CD4-positive, alpha-beta T cell treated with Interleukin-6 for 4 hours (primary cell): ENCODE measurements around the gene UBE2O.

Source experiments
- DNase-seq: peaks from one replicate; pipeline ENCODE4 v3.0.0-alpha.2; 2020; ENCODE audit warnings: mixed read lengths

UBE2O gene

DNA sequence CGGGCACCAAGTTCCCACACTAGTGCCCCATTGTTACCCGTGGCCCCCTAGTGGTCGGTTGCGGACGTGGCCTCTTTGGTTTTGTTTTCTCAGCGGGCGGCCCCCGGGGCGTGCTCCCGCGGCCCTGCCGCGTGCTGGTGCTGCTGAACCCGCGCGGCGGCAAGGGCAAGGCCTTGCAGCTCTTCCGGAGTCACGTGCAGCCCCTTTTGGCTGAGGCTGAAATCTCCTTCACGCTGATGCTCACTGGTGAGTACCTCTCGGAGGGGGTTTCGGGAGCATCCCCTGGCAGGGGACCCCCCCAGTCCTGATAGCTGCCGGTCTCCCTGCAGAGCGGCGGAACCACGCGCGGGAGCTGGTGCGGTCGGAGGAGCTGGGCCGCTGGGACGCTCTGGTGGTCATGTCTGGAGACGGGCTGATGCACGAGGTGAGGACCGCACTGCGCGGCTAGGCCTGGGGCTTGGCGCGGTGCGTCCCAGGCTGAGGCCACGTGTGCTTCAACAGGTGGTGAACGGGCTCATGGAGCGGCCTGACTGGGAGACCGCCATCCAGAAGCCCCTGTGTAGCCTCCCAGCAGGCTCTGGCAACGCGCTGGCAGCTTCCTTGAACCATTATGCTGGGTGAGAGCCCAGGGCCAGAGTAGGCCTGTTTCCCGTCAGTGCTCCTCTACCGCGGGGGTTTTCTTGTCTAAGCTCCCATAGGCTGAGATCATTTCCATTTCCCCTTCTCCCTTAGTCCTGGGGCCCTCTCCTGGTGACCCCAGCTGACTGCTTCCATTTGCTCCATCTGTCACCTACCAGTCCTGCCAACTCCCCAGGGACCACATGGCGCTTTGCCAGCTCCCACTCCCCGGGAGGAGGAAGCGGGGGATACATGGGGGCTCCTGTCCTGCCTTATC lies 66.8 kb downstream of the UBE2O start:
- peak; percentile 88 for DNase-seq

DNA sequence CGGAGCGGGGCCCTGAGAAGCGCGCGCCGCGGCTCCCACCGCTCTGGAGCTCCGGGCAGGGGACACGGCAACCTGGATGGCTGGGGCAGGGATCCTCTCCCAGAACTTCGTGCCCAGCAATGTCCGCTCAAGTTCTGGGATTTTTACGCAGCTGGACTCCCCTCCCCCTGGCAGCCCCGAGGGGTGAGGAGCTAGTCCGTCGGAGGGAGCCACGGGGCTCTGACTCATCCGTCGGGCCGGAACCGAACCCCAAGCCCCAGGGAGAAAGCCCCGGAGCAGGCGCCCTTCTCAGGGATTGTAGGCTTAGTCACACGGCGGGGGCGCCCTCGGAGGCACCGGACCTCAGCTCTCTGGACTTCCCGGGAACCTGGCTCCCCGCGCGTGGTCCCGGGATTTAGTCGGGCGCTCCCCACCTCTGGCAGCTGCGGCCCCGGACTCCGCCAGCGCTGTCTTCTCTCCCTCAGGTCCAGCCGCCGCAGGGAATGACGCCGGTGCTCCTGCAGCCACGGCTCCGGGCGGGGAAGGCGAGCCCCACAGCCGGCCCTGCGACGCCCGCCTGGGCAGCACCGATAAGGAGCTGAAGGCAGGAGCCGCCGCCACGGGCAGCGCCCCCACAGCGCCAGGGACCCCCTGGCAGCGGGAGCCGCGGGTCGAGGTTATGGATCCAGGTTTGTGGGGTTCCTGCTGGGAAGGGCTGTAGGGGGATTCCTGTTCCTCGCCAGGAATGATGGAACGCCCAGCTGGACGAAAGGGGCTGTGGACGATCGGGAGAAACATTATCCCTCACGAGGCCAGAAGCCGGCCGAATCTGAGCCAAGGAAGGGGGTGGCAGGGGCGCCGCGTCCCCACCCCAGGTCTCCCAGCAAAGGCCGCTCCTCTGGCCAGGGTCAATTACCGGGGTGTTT lies 67.7 kb downstream of the UBE2O start:
- DNase-seq, result peak; percentile 52

DNA sequence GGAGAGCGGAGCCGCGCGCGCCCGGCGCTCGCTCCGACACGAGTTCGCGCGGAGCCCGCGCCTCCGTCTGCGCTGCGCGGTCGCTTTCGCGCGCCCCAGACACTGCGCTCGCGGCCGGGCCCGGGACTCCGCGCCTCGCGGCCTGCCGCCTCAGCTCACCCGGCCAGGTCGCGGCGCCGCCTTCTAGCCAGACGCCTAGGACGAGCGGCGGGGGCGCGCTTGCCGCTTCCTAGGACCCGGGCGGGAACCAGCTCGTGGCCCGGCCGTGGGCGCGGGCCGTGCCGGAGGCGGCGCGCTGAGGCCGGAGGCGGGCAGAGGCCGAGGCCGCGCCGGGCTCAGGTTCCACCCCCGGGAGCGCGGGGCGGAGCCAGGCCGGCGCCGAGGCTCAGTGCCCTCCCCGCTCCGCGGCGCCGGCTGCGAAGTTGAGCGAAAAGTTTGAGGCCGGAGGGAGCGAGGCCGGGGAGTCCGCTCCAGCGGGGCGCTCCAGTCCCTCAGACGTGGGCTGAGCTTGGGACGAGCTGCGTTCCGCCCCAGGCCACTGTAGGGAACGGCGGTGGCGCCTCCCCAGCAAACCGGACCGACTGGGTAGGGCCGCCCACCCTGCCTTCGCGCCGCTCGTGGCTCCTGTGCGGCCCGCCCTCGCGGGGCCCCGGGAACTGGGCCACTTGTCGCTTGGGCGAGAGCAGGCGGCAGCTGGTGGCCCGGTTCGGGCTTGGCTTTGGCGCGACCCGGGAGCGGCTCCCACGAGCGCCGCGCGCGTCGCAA lies 68.5 kb downstream of the UBE2O start, which contains the start of gene SPHK1:
Gene SPHK1 (plus strand): TSS at position 388 of the 765 bp plus-strand sequence. CDS start 1,036 bp downstream, outside the sequence.
- peak; percentile 73 for DNase-seq

DNA sequence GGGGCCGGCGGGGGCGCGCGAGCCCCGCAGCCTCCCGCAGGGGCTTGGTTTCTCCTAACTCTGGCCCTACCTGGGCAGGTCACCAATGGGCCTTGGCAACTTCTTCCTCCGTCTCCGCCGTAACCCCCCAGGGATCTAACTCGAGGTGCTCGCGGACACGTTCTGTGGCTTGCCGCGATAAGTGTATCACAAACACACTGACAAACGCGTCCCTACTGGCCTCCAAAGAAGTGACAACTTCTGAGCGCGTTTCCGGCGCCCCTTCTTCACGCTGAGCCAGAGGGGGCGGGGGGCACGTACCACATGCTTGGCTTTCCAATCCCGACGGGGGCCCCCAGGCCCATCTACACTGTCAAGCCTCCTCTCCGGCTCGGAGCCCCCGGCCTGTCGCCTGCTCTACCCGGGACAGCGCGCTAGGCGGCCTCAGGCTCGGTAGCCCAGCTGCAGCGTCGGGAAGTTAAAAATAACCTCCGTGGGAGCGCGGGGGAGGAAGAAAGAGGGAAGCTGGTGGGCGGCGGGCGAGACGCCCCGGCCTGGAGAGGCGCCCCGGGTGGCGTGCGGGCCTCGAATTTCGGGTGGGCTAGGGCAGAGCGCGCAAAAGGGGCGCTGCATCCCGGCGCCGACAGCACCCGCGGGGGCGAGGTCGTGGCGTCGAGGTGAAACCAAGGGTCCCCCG lies 69.3 kb downstream of the UBE2O start:
- DNase-seq, result peak; percentile 46

DNA sequence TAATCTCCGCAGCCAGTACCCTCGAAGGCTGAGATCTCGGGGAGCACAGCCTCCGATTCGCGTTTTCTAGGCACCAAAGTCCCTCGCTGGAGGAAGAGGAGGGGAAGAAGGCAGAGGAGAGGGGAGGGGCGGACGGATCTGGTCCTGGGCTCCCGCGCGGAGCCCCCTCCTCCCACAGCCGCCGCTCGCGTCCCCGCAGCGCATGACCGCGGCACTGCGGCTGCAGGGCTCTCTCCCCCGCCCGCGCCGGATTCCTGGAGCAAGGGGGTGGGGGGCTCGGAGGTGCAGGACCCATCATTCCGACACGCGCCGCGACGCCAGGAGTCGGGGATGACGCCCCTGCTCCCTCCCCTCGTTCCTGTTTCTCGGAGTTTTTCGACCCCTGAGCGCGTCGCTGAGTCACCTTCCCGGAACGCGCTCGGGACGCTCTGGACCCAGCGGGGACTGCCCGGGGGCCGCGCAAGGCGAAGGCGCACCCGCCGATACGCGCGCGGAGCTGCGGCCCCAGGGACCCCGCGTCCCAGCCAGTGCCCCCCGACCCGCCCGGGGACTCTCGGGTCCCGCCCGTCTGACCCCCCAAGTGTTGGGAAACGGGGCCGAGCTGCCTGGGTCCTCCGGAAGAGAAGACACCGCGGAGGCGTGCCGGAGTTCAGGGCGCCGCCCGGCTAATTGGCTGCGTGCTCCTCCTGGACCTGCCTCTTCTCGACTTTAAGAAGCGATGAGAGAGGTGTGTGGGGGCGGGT lies 70.0 kb downstream of the UBE2O start:
- DNase-seq, result peak; percentile 70

DNA sequence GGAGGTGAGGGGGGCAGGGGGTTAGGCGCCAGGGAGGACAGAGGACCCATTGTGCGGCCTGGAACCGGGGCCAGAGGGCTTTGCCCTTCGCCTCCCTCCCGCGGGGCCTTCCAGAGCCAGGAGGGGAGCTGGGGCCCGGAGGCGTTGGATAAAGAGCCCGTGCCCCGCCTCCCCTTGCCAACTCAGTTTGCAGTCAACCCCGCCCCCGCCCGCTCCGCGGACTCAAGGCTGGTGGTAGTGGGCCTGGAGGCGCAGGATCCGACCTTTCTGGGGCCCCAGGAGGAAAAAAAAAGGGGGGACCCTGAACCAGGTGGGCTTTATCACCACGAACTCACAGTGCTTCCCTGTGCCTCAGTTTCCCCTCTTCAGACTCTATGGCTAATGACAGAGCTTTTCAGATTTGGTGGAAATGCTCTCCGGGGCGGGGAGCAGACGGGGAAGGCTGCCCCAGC lies 70.6 kb downstream of the UBE2O start:
- peak; percentile 21 for DNase-seq

DNA sequence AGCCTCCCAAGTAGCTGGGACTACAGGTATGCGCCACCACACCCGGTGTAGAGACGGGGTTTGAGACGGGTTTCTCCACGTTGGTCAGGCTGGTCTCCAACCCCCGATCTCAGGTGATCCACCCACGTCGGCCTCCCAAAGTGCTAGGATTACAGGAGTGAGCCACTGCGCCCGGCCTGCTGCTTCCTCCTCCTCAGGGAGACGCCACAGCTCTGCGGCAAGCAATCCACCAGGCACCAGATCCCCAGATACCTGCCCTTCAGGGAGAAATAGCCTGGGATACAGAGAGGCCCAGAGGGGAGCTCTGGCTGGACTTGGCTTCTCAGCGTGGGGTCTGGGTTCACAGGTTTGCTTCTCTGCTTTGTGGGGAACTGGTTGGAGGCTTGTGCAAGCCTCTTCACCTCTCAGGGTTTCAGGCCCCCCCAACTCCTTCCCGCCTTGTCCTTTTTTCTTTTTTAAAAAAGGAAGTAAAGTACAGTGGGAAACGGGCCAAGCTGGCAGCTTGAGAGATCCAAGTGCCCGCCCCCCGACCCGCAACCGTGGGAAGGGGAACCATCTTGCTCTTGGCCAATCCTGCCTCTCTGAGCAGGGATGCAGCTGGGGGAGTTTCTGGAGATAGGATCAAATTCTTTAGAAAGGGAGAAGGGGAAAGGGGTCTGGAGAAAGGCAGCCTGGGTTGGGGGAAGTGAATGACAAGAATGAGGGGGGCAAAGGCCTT lies 71.2 kb downstream of the UBE2O start:
- no peak for DNase-seq

DNA sequence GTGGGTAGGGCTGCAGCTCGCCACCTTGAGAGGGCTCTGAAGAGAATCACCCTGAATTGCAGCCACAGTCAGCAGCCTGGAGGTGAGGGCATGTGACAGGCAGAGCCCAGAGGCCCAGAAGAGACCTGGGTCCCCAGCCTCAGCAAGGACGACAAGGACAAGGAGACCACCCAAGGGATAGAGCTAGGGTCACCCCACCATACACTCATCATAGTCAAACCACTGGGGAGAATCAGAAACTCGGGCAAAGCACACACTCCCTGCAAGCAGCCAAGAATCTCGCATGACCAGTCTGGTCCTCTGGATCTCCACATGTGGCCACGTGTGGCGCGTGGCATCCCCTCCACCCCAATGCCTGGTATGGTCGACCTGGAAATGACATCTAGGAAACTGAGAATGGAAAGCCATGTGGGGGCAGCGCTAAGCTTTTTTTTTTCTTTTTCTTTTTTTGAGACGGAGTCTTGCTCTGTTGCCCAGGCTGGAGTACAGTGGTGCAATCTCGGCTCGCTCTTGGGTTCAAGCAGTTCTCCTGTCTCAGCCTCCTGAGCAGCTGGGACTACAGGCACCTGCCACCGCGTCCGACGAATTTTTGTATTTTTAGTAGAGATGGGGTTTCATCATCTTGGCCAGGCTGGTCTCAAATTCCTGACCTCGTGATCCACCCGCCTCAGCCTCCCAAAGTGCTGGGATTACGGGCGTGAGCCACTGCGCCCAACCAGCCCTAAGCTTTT lies 73.1 kb downstream of the UBE2O start:
- no peak for DNase-seq

DNA sequence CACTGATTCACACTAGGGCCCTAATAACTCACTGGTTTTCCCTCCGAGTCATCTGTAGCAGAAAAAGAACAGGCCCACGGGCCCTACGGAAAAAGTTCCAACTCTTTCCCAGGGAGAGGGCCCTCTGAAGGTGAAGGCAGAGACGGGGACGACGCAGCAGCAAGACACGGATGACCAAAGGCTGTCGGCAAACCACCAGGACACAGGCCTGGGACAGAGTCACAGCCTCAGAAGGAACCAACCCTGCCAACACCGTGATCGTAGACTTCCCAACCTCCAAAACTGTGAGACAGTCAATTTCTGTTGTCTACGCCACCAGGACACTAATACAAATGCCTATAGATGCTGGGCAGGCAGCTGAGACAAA lies 73.7 kb downstream of the UBE2O start:
- DNase-seq, result no peak

DNA sequence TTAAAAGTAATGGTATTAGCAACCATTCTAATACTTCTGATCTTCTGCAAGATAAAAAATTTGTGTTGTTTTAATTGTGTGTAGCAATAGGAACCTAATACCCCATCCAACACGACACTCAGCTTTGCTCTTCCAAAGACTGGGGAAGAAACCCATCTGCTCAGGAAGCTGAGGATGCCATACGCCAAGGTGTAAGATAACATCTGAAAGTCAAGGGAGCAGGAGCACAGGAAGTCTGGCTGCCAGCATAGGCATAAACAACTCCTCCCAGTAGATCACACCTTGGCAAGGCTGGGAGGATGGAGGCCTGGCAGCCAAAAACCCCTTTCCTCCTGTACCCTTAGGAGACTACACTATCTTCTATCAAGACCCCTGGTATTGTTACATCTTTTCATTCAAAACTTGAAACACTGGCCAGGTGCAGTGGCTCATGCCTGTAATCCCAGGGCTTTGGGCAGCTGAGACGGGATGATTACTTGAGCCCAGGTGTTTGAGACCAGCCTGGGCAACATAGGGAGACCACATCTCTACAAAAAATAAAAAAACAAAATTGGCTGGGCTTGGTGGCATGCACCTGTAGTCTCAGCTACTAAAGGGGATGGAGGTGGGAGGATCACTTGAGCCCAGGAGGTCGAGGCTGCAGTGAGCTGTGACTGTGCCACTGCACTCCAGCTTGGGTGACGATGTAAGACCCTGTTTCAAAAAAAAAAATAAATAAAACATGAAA lies 74.2 kb downstream of the UBE2O start:
- DNase-seq, result no peak

DNA sequence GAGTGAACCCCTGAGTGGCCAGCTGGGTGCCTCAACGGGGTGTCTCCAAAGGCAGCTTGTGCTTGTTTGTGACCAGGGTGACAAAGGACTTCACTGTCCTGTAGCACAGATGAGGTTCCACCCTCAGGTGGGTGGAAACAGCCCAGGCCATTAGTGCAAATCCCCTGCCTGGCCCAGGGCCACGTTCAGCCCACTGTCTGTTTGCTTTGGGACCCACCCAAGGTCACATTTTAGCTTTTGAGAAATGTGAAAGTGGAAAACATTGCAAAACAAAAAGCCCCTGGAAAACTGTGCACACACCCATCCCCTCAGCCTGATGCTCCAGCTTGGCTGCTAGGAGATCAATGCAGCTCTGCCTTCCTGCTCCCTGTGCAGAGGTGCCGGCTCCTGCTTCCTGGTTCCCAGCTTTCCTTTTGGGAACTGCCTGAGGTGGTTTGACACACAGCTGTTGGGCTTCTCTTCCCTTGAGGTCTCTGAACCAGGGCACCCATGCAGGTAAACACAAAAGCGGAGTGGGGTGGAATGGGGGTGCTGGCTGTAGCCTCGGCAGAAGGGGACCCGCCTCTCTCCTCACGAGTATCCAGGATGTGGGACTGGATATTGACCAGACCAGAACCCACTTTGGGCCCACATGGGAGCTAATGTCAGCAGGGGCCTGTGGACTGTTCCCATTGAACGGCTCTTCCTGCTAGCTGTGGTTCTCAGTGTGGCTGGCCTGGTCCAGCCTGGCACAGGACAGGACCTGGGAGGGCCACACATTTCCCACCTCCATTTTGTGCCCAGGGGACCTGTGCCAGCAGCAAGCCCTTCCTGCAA lies 76.4 kb downstream of the UBE2O start:
- no peak for DNase-seq

DNA sequence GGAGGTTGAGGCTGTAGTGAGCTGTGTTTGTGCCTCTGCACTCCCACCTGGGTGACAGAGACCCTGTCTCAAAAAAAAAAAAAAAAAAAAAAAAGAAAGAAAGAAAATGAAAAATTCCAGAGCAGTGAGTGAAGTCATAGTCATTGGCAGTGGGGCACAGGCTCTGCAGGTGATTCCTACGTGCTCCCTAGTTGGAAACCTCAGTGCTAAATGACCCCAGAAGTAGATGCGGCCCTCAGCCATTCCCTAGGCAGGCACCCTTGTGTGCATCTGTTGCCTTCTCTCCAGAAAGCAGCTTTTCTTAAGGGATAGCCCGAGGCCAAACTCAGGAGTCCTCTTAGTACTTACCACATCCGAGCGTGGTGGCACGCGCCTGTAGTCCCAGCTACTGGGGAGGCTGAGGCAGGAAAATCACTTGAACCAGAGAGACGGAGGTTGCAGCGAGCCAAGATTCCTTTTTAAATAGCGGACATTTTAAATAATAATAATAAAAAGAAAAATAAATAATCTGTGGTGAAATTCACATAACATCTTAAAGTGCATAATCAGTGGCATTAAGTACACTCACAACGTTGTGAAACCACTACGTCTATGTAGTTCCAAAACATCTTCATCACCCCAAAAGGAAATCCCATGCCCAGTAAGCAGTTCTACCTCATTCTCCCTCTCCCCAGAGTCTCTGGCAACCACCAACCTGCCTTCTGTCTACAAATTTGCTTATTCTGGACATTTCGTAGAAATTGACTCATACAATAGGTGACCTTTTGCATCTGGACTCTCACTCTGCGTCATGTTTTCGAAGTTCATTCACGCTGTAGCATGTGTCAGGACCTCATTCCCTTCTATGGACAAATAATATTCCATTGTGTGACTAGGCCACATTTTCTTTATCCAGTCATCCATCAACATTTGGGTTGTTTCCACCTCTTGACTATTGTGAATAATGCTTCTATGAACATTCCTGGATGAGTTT lies 81.0 kb downstream of the UBE2O start:
- DNase-seq, result no peak

DNA sequence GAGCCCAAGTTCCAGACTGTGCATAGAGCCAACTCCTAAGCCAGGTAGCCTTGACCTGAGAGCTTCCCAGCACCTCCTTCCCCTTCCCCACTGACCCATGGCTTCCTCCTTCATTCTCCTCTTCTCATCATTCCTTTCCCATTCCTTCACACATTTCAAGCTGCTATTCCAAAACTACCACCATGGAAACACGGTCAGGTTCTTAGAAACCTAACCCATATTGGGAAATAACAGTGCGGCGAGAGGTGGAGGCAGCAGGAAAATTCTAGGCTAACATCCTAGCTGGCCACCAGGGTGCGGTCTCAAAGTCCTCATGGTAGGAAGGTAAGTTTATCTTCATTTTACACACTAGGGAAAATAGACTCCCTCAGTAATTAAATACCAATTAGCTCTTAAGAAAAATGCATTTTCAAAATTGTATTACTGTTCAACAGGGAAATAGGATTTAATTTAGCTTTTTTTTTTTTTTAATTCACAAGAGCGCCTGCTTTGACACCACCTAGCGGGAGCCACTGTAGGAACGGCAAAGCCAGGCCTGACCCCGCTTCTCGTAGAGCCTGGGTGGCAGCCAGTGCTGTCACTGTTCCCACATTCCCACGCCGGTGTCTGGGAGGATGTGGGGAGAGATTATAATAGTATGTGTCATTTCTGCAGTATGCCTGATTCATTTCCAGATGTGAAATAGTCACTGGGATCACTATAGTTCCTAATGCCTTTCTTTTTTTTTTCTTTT lies 82.5 kb downstream of the UBE2O start:
- DNase-seq, result peak; percentile 15

DNA sequence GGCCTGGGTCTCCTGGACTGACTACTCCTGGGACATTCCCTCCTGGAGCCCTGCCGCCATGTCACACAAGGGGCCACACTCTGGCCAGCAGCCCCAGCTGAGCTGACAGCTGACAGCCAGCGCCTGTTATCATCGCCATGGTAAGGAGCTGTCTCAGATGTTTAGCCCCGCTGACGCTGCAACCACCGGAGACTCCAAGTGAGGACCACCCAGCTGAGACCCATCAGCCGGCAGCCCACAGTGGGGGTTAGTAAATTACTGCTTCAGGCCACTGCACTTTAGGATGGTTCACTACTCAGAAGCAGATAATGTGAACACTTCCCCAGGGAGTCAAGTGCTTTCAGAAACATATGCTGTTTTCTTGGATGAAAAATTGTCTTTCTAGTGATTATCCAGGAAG lies 83.1 kb downstream of the UBE2O start:
- no peak for DNase-seq

DNA sequence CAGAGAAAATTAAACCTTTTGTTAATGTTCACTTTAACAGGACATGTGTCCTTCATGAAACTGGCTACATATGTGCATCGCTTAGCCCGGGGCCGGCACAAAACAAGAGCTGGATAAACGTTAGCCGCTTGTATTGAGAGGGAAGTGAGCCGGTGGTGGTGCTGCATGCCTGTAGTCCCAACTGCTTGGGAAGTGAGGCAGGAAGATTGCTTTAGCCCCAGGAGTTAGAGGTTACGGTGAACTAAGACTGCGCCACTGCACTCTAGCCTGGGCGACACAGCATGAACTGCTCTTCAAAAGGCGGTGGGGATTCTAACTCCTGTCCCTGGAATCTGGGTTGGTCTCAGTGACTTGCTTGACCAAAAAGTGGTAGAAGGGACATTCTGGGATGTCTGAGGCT lies 83.6 kb downstream of the UBE2O start:
- DNase-seq, result no peak

DNA sequence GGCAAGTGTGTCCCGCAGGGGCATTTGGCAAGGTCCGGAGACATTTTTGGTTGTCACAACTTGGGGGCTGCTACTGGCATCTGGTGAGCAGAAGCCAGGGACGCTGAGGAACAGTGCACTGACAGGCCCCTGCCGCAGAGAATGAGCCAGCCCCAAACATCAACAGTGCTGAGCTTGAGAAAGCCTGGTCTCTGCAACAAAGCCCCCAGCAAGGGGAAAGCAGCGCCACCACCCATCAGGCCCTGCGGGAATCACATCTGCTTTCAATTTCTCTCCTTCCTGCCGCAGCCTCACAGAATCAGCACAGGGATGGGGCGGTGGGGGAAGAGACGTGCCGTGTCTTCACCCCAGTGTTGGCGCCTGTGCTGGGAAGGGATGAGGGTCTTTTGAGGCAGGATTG lies 84.4 kb downstream of the UBE2O start:
- DNase-seq, result no peak
